Measurements from ENCODE around the gene ARHGAP28. TPM values are rescaled to one million over a fixed set of nuclear protein-coding genes. Genes with fewer than 3 reads are reported as not detected.

Gene ARHGAP28
- total and polyA plus RNA-seq, 2 experiments from 2014 or later: 0.20 TPM; not detected in 1

DNA sequence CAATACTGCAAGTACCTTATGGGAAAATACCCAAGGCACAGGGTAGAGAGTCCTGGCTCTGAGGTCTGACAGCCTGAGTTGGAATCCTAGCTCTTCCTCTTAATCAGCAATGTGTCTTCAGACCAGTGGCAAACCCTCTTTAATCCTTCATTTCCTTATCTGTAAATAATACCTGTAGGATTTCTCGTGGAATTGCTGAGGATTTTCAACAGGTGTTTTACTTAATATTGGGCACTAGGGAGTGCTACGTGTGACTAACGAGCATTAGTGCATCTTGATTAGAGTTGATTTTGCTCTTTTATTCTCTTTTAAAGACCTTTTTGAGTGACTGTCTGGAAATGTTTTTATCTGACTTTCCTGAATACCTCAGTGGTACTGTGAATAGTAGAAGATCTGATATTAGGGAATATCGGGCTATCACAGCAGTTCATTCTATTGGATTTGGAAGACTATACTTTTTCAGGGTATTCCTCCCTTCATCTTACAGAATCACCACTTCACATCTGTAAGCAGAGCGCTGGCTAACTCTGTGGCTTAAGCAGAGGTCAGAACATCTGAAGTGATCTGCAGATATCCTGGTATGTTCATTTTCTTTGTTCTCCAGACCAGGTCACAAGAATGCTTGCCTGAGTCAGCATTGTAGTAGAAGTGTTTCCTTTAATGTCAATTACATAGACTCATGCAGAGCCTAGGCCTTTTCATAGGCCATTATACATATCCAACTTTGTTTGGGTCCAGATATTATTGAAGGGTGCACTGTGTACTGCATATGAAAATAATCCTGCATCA is 49.1 kb downstream of the ARHGAP28 start:
- H4K20me1 ChIP-seq (ENCODE audit: insufficient read depth): no peaks in the 10 kb centered on the region
- H3K9ac ChIP-seq: no peak overlapping the region
- H3K4me2 ChIP-seq (ENCODE audit: unreplicated experiment): no peak overlapping the region
- no peak overlapping the region for H3K27ac ChIP-seq
- no peaks in the 10 kb centered on the region for H3K79me2 ChIP-seq (ENCODE audit: insufficient read depth)
- no peaks in the 10 kb centered on the region for H3K9me2 ChIP-seq (ENCODE audit: insufficient read depth)
- no peaks in the 10 kb centered on the region for H3K36me3 ChIP-seq (ENCODE audit: low read depth)
- in situ Hi-C loops (cut with MboI): no loop called here
- no peaks in the 10 kb centered on the region for H3K9me3 ChIP-seq (ENCODE audit: low read depth)
- 0 out of 2 replicates have a peak, but pooled peaks cover 4% of the 10 kb centered on the region for H3K27me3 ChIP-seq (replicated peaks; ENCODE audit: insufficient read depth)
- no peak overlapping the region for H2AFZ ChIP-seq
- WGBS, 2 experiments (ENCODE audit: low coverage in 1 of 2, low lambda C conversion rate in 2 of 2, missing lambda C conversion rate in 2 of 2): 61 to 69% methylated on average over 5 of the region's 5 CpGs
- no peaks in the 10 kb centered on the region for H3F3A ChIP-seq (ENCODE audit: insufficient read depth)
- TF ChIP-seq EZH2phosphoT487 (IDR thresholded peaks at IDR 0.05; ENCODE audit: insufficient read depth, low read depth): no peak
- TF ChIP-seq EZH2 (IDR thresholded peaks at IDR 0.05; ENCODE audit: insufficient read depth, poor library complexity, severe bottlenecking): no peak
- H3K4me3 ChIP-seq: no peak overlapping the region
- no peaks in the 10 kb centered on the region; the same call in 1 of the 2 replicates for H3K4me1 ChIP-seq (ENCODE audit: insufficient read depth)
- DNase-seq: no peak

DNA sequence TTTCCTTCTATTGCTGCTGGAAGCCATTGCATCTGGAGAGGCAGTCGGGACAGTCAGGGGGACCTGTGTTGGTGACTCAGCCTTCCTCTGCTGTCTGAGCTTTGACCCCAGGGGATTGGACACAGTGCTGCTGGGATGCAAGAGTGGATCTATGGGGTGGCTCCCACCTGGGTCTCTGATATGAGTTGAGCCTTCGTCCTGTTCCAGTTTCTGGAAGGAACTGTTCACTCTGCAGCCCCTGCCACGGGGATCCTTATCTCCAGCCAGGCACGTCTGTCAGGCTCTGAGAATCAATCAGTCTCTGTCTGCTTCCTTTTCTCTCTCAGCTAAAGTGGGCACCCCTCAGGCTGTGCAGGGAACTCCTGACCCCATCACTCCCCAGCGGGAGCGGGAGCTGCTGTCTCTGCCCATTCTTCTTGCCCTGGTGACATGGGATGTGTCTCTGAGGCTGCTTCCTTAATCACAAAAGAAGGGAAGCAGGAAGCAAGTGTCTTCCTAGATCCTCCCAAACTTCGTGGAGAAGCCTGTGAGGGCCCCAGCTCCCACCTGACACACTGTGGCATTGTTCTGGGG is 51.7 kb downstream of the ARHGAP28 start:
- no peaks in the 10 kb centered on the region for H3K36me3 ChIP-seq (ENCODE audit: low read depth)
- no peaks in the 10 kb centered on the region for H3K9me3 ChIP-seq (ENCODE audit: low read depth)
- H4K20me1 ChIP-seq (ENCODE audit: insufficient read depth): no peaks in the 10 kb centered on the region
- DNase-seq: no peak
- TF ChIP-seq EZH2phosphoT487 (IDR thresholded peaks at IDR 0.05; ENCODE audit: insufficient read depth, low read depth): no peak
- no peak for TF ChIP-seq EZH2 (IDR thresholded peaks at IDR 0.05; ENCODE audit: insufficient read depth, poor library complexity, severe bottlenecking)
- H3K27ac ChIP-seq: no peak overlapping the region
- WGBS, 2 experiments (ENCODE audit: low coverage in 1 of 2, low lambda C conversion rate in 2 of 2, missing lambda C conversion rate in 2 of 2): 7 to 9% methylated on average over 7 of the region's 7 CpGs
- H3K27me3 ChIP-seq (replicated peaks; ENCODE audit: insufficient read depth): no peaks in the 10 kb centered on the region
- H3K9me2 ChIP-seq (ENCODE audit: insufficient read depth): no peaks in the 10 kb centered on the region
- no peaks in the 10 kb centered on the region for H3K79me2 ChIP-seq (ENCODE audit: insufficient read depth)
- no peaks in the 10 kb centered on the region; the same call in 1 of the 2 replicates for H3K4me1 ChIP-seq (ENCODE audit: insufficient read depth)
- H3F3A ChIP-seq (ENCODE audit: insufficient read depth): no peaks in the 10 kb centered on the region
- H3K4me2 ChIP-seq (ENCODE audit: unreplicated experiment): no peak overlapping the region
- in situ Hi-C loops (cut with MboI): no loop called here
- no peak overlapping the region for H3K9ac ChIP-seq
- H3K4me3 ChIP-seq: no peak overlapping the region
- H2AFZ ChIP-seq: no peak overlapping the region

DNA sequence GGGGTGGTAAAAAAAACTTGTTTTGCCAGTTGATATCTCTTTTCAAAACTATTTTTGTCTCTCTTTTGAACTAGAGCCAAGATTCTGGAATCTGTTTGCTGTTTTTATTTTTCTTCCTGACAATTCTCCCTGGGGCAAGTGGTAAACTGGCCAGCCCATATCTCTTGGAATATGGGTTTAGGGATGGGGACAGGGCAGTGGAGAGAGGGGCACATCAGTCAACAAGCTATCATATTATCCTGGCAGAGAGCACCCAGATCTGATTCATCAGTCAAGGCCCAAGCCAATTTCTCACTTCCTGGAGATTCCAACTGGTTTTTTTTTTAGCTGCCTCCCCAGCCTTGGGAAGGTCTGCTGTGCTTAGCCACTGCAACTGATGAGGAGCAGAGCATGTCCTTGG is 52.3 kb downstream of the ARHGAP28 start:
- in situ Hi-C loops (cut with MboI): no loop called here
- Histone ChIP-seq H2AFZ (no peak overlapping the region), H3K4me2 (ENCODE audit: unreplicated experiment) (no peak overlapping the region)

DNA sequence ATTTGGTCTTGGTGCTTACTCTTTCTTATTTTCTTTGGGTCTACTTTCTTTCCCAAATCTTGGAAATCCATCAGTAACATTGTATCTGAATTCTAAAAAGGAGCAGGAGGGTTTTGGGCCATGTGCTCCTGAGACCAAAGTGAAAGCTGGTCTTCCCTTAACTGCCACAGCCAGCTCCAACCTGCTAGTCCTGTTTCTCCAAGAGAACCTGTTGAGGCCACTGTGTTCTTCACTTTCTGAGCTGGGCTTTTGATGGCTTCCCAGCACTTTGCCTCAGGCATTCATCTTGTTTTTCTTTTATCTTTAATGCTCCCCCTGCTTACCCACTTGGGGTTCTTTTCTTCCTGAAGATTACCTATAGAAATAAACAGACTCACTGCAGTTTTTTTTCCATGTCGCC is 53.3 kb downstream of the ARHGAP28 start:
- Histone ChIP-seq H3K27ac (no peak overlapping the region), H3K9me3 (ENCODE audit: low read depth) (no peaks in the 10 kb centered on the region), H3K9me2 (ENCODE audit: insufficient read depth) (no peaks in the 10 kb centered on the region), H3F3A (ENCODE audit: insufficient read depth) (no peaks in the 10 kb centered on the region), H3K9ac (no peak overlapping the region), H3K4me1 (ENCODE audit: insufficient read depth) (no peaks in the 10 kb centered on the region; the same call in 1 of the 2 replicates), H3K27me3 (replicated peaks; ENCODE audit: insufficient read depth) (no peaks in the 10 kb centered on the region), H3K79me2 (ENCODE audit: insufficient read depth) (no peaks in the 10 kb centered on the region), H2AFZ (no peak overlapping the region), H3K4me2 (ENCODE audit: unreplicated experiment) (no peak overlapping the region), H3K36me3 (ENCODE audit: low read depth) (no peaks in the 10 kb centered on the region), H3K4me3 (no peak overlapping the region), H4K20me1 (ENCODE audit: insufficient read depth) (no peaks in the 10 kb centered on the region)
- DNase-seq: no peak
- in situ Hi-C loops (cut with MboI): no loop called here
- TF ChIP-seq EZH2phosphoT487 (IDR thresholded peaks at IDR 0.05; ENCODE audit: insufficient read depth, low read depth): no peak
- TF ChIP-seq EZH2 (IDR thresholded peaks at IDR 0.05; ENCODE audit: insufficient read depth, poor library complexity, severe bottlenecking): no peak
- 75 to 80% methylated on average over 1 of the region's 1 CpG for WGBS, 2 experiments (ENCODE audit: low coverage in 1 of 2, low lambda C conversion rate in 2 of 2, missing lambda C conversion rate in 2 of 2)

More for the DNA sequence above, 52.3 kb downstream of the ARHGAP28 start:
- Histone ChIP-seq H3K4me1 (ENCODE audit: insufficient read depth) (no peaks in the 10 kb centered on the region; the same call in 1 of the 2 replicates), H3K9ac (no peak overlapping the region), H3K27ac (no peak overlapping the region), H3K4me3 (no peak overlapping the region), H3K79me2 (ENCODE audit: insufficient read depth) (no peaks in the 10 kb centered on the region), H3K27me3 (replicated peaks; ENCODE audit: insufficient read depth) (no peaks in the 10 kb centered on the region), H3K36me3 (ENCODE audit: low read depth) (no peaks in the 10 kb centered on the region), H3K9me3 (ENCODE audit: low read depth) (no peaks in the 10 kb centered on the region), H4K20me1 (ENCODE audit: insufficient read depth) (no peaks in the 10 kb centered on the region), H3F3A (ENCODE audit: insufficient read depth) (no peaks in the 10 kb centered on the region), H3K9me2 (ENCODE audit: insufficient read depth) (no peaks in the 10 kb centered on the region)
- peak; percentile 55 for DNase-seq
- TF ChIP-seq EZH2 (IDR thresholded peaks at IDR 0.05; ENCODE audit: insufficient read depth, poor library complexity, severe bottlenecking): no peak

All from GM23248 (cell line).